ENCODE data around the gene TMC1.

TMC1 gene

GRCh38 chr9:72618811-72619210 lies 97.4 kb downstream of the TMC1 start:
- no peak for DNase-seq

- no peak for DNase-seq
Observed at GRCh38 chr9:72622186-72622585, 100.8 kb downstream of the TMC1 start.

- DNase-seq = no peak
Observed at GRCh38 chr9:72623156-72623555, 101.7 kb downstream of the TMC1 start.

GRCh38 chr9:72627147-72627546 lies 105.7 kb downstream of the TMC1 start:
- peak in 1 of 2 donors; percentile 17 for DNase-seq

- no peak for DNase-seq
Observed at GRCh38 chr9:72627956-72628540, 106.6 kb downstream of the TMC1 start.

GRCh38 chr9:72633966-72634365 lies 112.6 kb downstream of the TMC1 start:
- DNase-seq = no peak

GRCh38 chr9:72635197-72635596 lies 113.8 kb downstream of the TMC1 start:
- no peak for DNase-seq

GRCh38 chr9:72636621-72637020 lies 115.2 kb downstream of the TMC1 start:
- DNase-seq = no peak

GRCh38 chr9:72643651-72644050 lies 122.2 kb downstream of the TMC1 start:
- DNase-seq = no peak

GRCh38 chr9:72646061-72646460 lies 124.7 kb downstream of the TMC1 start:
- DNase-seq = no peak

- no peak for DNase-seq
Observed at GRCh38 chr9:72648324-72649126, 127.1 kb downstream of the TMC1 start.

- no peak for DNase-seq
Observed at GRCh38 chr9:72649127-72649442, 127.7 kb downstream of the TMC1 start.

GRCh38 chr9:72650206-72650605 lies 128.8 kb downstream of the TMC1 start:
- DNase-seq = no peak

- no peak for DNase-seq
Observed at GRCh38 chr9:72656021-72656420, 134.6 kb downstream of the TMC1 start.

- DNase-seq = no peak
Observed at GRCh38 chr9:72657023-72657422, 135.6 kb downstream of the TMC1 start.

- DNase-seq = no peak
Observed at GRCh38 chr9:72658703-72659102, 137.3 kb downstream of the TMC1 start.

- no peak for DNase-seq
Observed at GRCh38 chr9:72661401-72662135, 140.2 kb downstream of the TMC1 start.

- DNase-seq = no peak
Observed at GRCh38 chr9:72665421-72665820, 144.0 kb downstream of the TMC1 start.

GRCh38 chr9:72667181-72667580 lies 145.8 kb downstream of the TMC1 start:
- DNase-seq = no peak

GRCh38 chr9:72674961-72675360 lies 153.6 kb downstream of the TMC1 start:
- DNase-seq = no peak

GRCh38 chr9:72675586-72675985 lies 154.2 kb downstream of the TMC1 start:
- DNase-seq = no peak

- peak; percentile 10 to 35 for DNase-seq
Observed at GRCh38 chr9:72680593-72681282, 159.3 kb downstream of the TMC1 start.

GRCh38 chr9:72681283-72681630 lies 159.8 kb downstream of the TMC1 start:
- no peak for DNase-seq

- DNase-seq = no peak
Observed at GRCh38 chr9:72684615-72685014, 163.2 kb downstream of the TMC1 start.

Measured in hippocampal formation (tissue), 2 donors.